Memory B cell (primary cell): Measurements from ENCODE around the gene LRP11.
"Not testable (repeated sequence)": the region's sequence is repeated elsewhere in the genome, so short reads cannot be mapped to it uniquely, and the experiment has no call there.

Experiments used
- ATAC-seq: fragments of 150-1000 bp; cut with Tn5 transposase; 2 replicates; pipeline ENCODE4 v1.10.0; 2021; ENCODE audit warnings: low read depth, mild to moderate bottlenecking, moderate library complexity
- DNase-seq, 2 donors: peaks; one replicate each; pipeline ENCODE4 v3.0.0; 2022; ENCODE audit warnings: low spot score in 2 of 2
- H3K27ac Mint-ChIP-seq: one replicate; pipeline ENCODE4 v1.8.0; 2022; ENCODE audit warnings: mild to moderate bottlenecking, moderate library complexity, mixed read lengths
- H3K27me3 Mint-ChIP-seq: one replicate; pipeline ENCODE4 v1.8.0; 2022; ENCODE audit warnings: mixed read lengths
- H3K36me3 Mint-ChIP-seq: one replicate; pipeline ENCODE4 v1.8.0; 2022; ENCODE audit warnings: mild to moderate bottlenecking, mixed read lengths
- H3K4me1 Mint-ChIP-seq: one replicate; pipeline ENCODE4 v1.8.0; 2022; ENCODE audit warnings: mixed read lengths
- H3K4me3 Mint-ChIP-seq: one replicate; pipeline ENCODE4 v1.8.0; 2022; ENCODE audit warnings: mild to moderate bottlenecking, moderate library complexity, mixed read lengths
- H3K9me3 Mint-ChIP-seq: one replicate; pipeline ENCODE4 v1.8.0; 2022; ENCODE audit warnings: mixed read lengths

The LRP11 gene

GRCh38 chr6:149869275-149869892, 5.2 kb upstream of the LRP11 start:
- ATAC-seq (no peak), DNase-seq (no peak)
- no peak overlapping the region for H3K27ac Mint-ChIP-seq
- H3K27me3 Mint-ChIP-seq = peaks cover 3% of the 10 kb centered on the region
- H3K9me3 Mint-ChIP-seq = no peaks in the 10 kb centered on the region
- H3K36me3 Mint-ChIP-seq = no peaks in the 10 kb centered on the region
- H3K4me3 Mint-ChIP-seq = no peak overlapping the region
- H3K4me1 Mint-ChIP-seq = peaks cover 3% of the 10 kb centered on the region

- DNase-seq (no peak), ATAC-seq (no peak)
- no peak overlapping the region for H3K27ac Mint-ChIP-seq
- H3K27me3 Mint-ChIP-seq = no peaks in the 10 kb centered on the region
- peaks cover 4% of the 10 kb centered on the region for H3K4me1 Mint-ChIP-seq
- H3K4me3 Mint-ChIP-seq = no peak overlapping the region
- H3K9me3 Mint-ChIP-seq = no peaks in the 10 kb centered on the region
- no peaks in the 10 kb centered on the region for H3K36me3 Mint-ChIP-seq
Observed at GRCh38 chr6:149867876-149868640, 3.9 kb upstream of the LRP11 start.

- Mint-ChIP-seq H3K9me3 (no peaks in the 10 kb centered on the region), H3K4me3 (peak overlapping the region; percentile 79), H3K4me1 (peaks cover 6% of the 10 kb centered on the region), H3K27ac (peak overlapping the region; percentile 28), H3K36me3 (no peaks in the 10 kb centered on the region), H3K27me3 (peaks cover 10% of the 10 kb centered on the region)
- ATAC-seq (peak; percentile 28), DNase-seq (peak; percentile 22 to 50)
Observed at GRCh38 chr6:149864578-149865535, 698 bp upstream of the LRP11 start.

GRCh38 chr6:149862922-149863697, 1.0 kb downstream of the LRP11 start:
- no peaks in the 10 kb centered on the region for H3K9me3 Mint-ChIP-seq
- peaks cover 3% of the 10 kb centered on the region for H3K4me1 Mint-ChIP-seq
- peak overlapping the region; percentile 63 for H3K4me3 Mint-ChIP-seq
- no peak overlapping the region for H3K27ac Mint-ChIP-seq
- H3K27me3 Mint-ChIP-seq = peaks cover 10% of the 10 kb centered on the region
- ATAC-seq (peak; percentile 20), DNase-seq (peak in 1 of 2 donors; percentile 32)
- no peaks in the 10 kb centered on the region for H3K36me3 Mint-ChIP-seq

- not testable (repeated sequence) for H3K4me1 Mint-ChIP-seq, DNase-seq, H3K27me3 Mint-ChIP-seq, H3K9me3 Mint-ChIP-seq, ATAC-seq, H3K36me3 Mint-ChIP-seq, H3K27ac Mint-ChIP-seq
- H3K4me3 Mint-ChIP-seq = peak overlapping the region; percentile 45
Observed at GRCh38 chr6:149862424-149862738, 1.8 kb downstream of the LRP11 start.

GRCh38 chr6:149861603-149862423, 2.3 kb downstream of the LRP11 start:
- peaks cover 3% of the 10 kb centered on the region for H3K4me1 Mint-ChIP-seq
- ATAC-seq = no peak

GRCh38 chr6:149860834-149861602, 3.1 kb downstream of the LRP11 start:
- no peak overlapping the region for H3K27ac Mint-ChIP-seq
- no peaks in the 10 kb centered on the region for H3K36me3 Mint-ChIP-seq
- no peak for DNase-seq
- H3K27me3 Mint-ChIP-seq = peaks cover 10% of the 10 kb centered on the region
- peak overlapping the region; percentile 14 for H3K4me3 Mint-ChIP-seq
- peaks cover 3% of the 10 kb centered on the region for H3K4me1 Mint-ChIP-seq
- H3K9me3 Mint-ChIP-seq = no peaks in the 10 kb centered on the region
- no peak for ATAC-seq

More at GRCh38 chr6:149861603-149862423, 2.3 kb downstream of the LRP11 start:
- no peak overlapping the region for H3K27ac Mint-ChIP-seq
- H3K9me3 Mint-ChIP-seq = no peaks in the 10 kb centered on the region
- H3K27me3 Mint-ChIP-seq = peaks cover 10% of the 10 kb centered on the region
- DNase-seq = no peak
- H3K36me3 Mint-ChIP-seq = no peaks in the 10 kb centered on the region
- H3K4me3 Mint-ChIP-seq = peak overlapping the region; percentile 45

- H3K9me3 Mint-ChIP-seq = no peaks in the 10 kb centered on the region
- no peak for DNase-seq
- H3K27me3 Mint-ChIP-seq = peaks cover 10% of the 10 kb centered on the region
- H3K36me3 Mint-ChIP-seq = no peaks in the 10 kb centered on the region
- H3K4me3 Mint-ChIP-seq = peak overlapping the region; percentile 14
- no peak for ATAC-seq
- H3K27ac Mint-ChIP-seq = no peak overlapping the region
- peaks cover 3% of the 10 kb centered on the region for H3K4me1 Mint-ChIP-seq
Observed at GRCh38 chr6:149860513-149860833, 3.7 kb downstream of the LRP11 start.

- DNase-seq (no peak), ATAC-seq (no peak)
- Mint-ChIP-seq H3K9me3 (no peaks in the 10 kb centered on the region), H3K4me3 (no peak overlapping the region), H3K36me3 (no peaks in the 10 kb centered on the region), H3K4me1 (peaks cover 5% of the 10 kb centered on the region), H3K27me3 (peaks cover 10% of the 10 kb centered on the region), H3K27ac (no peak overlapping the region)
Observed at GRCh38 chr6:149859938-149860337, 4.2 kb downstream of the LRP11 start.

- Mint-ChIP-seq H3K27ac (no peak overlapping the region), H3K9me3 (no peaks in the 10 kb centered on the region), H3K36me3 (no peaks in the 10 kb centered on the region), H3K4me3 (no peak overlapping the region), H3K27me3 (peaks cover 10% of the 10 kb centered on the region), H3K4me1 (peaks cover 10% of the 10 kb centered on the region)
- no peak for ATAC-seq
- DNase-seq = no peak
Observed at GRCh38 chr6:149859368-149859767, 4.8 kb downstream of the LRP11 start.

GRCh38 chr6:149857541-149857940, 6.6 kb downstream of the LRP11 start:
- Mint-ChIP-seq H3K9me3 (no peaks in the 10 kb centered on the region), H3K27me3 (peaks cover 10% of the 10 kb centered on the region), H3K4me1 (peaks cover 15% of the 10 kb centered on the region), H3K36me3 (no peaks in the 10 kb centered on the region), H3K27ac (no peak overlapping the region), H3K4me3 (no peak overlapping the region)
- DNase-seq (no peak), ATAC-seq (no peak)

- Mint-ChIP-seq H3K4me3 (no peak overlapping the region), H3K27me3 (peaks cover 10% of the 10 kb centered on the region), H3K27ac (no peak overlapping the region), H3K36me3 (no peaks in the 10 kb centered on the region), H3K4me1 (peaks cover 23% of the 10 kb centered on the region), H3K9me3 (peaks cover 1% of the 10 kb centered on the region)
- ATAC-seq (no peak), DNase-seq (no peak)
Observed at GRCh38 chr6:149856256-149856994, 7.7 kb downstream of the LRP11 start.
